GM12892 (cell line): ENCODE results near the gene LCP2.

Experiments used
- POLR2A ChIP-seq: IDR thresholded peaks from 2 replicates; pipeline ENCODE4 v1.6.1; 2011; ENCODE audit warnings: low read depth, low read length, control low read depth
- POLR2AphosphoS5 ChIP-seq: IDR thresholded peaks from 2 replicates; pipeline ENCODE4 v1.6.1; 2011; ENCODE audit warnings: low read depth, low read length, control low read depth
- TAF1 ChIP-seq: IDR thresholded peaks from 2 replicates; pipeline ENCODE4 v1.6.1; 2011; ENCODE audit warnings: low read depth, mild to moderate bottlenecking, control low read depth, low read length, borderline replicate concordance

DNA sequence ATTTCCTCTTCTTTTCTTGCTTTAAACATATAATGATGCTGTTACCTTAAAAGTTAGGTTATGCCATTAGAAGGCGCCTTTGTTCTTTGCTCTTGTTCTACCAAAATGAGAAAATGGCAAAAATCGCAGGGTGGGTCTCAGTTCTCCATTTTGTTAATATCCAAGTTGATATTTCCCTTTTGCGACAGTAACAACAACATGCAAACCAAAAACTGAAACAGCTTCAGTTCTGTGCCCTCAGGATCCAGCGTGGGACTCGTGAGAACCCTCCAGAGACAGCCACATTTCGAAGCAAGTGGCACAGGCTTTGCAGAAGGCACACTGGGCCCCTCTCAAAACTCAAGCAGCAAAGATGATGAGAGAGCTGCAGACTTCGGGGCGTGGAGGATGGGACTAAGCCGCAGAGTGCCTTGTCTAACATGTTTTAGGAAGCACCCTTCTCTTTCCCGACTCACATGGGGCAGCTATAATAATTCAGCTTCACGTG is 33.0 kb upstream of the LCP2 start:
- TF ChIP-seq POLR2AphosphoS5 (no peak; the same call in 1 of the 2 replicates), POLR2A (peak; percentile 40; the same call in 1 of the 2 replicates), TAF1 (0 out of 2 replicates have a peak, but pooled peaks have one; percentile 25)
